GM23338 (cell line): ENCODE data around the gene FABP1. TPM values are rescaled to one million over a fixed set of nuclear protein-coding genes. Genes with fewer than 3 reads are reported as not detected.

Source experiments
- ATAC-seq: fragments of 200-7000 bp; cut with Tn5 transposase; 3 replicates; pipeline ENCODE4 v1.9.1; 2020
- DNase-seq: peaks from one replicate; pipeline ENCODE4 v3.0.0-alpha.2; 2015; ENCODE audit warnings: low spot score
- H2AFZ ChIP-seq: fragments of 200-600 bp; sonication (generic); 2 replicates; pipeline ENCODE4 v1.8.0; 2016; ENCODE audit warnings: antibody characterized with exemption, mild to moderate bottlenecking, moderate library complexity
- H3F3A ChIP-seq: fragments of 200-600 bp; sonication (generic); replicated peaks from 2 replicates; pipeline ENCODE4 v1.8.0; 2017; ENCODE audit warnings: antibody characterized with exemption, mixed run types, low read depth
- H3K27ac ChIP-seq: fragments of 200-600 bp; sonication (generic); 2 replicates; pipeline ENCODE4 v1.6.1; 2016; ENCODE audit warnings: low read depth
- H3K27me3 ChIP-seq: fragments of 200-600 bp; sonication (generic); 2 replicates; pipeline ENCODE4 v1.8.0; 2016; ENCODE audit warnings: mild to moderate bottlenecking, mixed run types, moderate library complexity; ENCODE audit not compliant: insufficient read depth
- H3K36me3 ChIP-seq: fragments of 200-600 bp; sonication (generic); 2 replicates; pipeline ENCODE4 v1.8.0; 2016; ENCODE audit warnings: mild to moderate bottlenecking; ENCODE audit not compliant: insufficient read depth
- H3K4me1 ChIP-seq: fragments of 200-600 bp; sonication (generic); 2 replicates; pipeline ENCODE4 v1.8.0; 2016; ENCODE audit warnings: mild to moderate bottlenecking, moderate library complexity; ENCODE audit not compliant: insufficient read depth
- H3K4me2 ChIP-seq: fragments of 200-600 bp; sonication (generic); 2 replicates; pipeline ENCODE4 v1.7.1; 2017; ENCODE audit warnings: mixed run types
- H3K4me3 ChIP-seq: fragments of 200-600 bp; sonication (generic); 2 replicates; pipeline ENCODE4 v1.6.1; 2016; ENCODE audit warnings: mixed run types
- H3K79me2 ChIP-seq: fragments of 200-600 bp; sonication (generic); replicated peaks from 2 replicates; pipeline ENCODE4 v1.8.0; 2017; ENCODE audit warnings: mild to moderate bottlenecking; ENCODE audit not compliant: insufficient read depth
- H3K9me2 ChIP-seq: fragments of 200-600 bp; sonication (generic); 2 replicates; pipeline ENCODE4 v1.8.0; 2017; ENCODE audit not compliant: insufficient read depth
- H4K20me1 ChIP-seq: fragments of 200-600 bp; sonication (generic); replicated peaks from 2 replicates; pipeline ENCODE4 v1.8.0; 2017; ENCODE audit warnings: mild to moderate bottlenecking; ENCODE audit not compliant: insufficient read depth
- H3K27ac Mint-ChIP-seq: 2 replicates; pipeline ENCODE4 v1.8.0; 2020; ENCODE audit warnings: inconsistent platforms, mild to moderate bottlenecking, moderate library complexity, mixed read lengths
- H3K27me3 Mint-ChIP-seq: 3 replicates; pipeline ENCODE4 v1.8.0; 2022; ENCODE audit warnings: low read depth, mild to moderate bottlenecking, moderate library complexity, mixed read lengths, inconsistent platforms; ENCODE audit not compliant: insufficient read depth, poor library complexity
- H3K36me3 Mint-ChIP-seq: 3 replicates; pipeline ENCODE4 v1.8.0; 2021; ENCODE audit warnings: low read depth, mild to moderate bottlenecking, inconsistent platforms, moderate library complexity, mixed read lengths
- H3K4me1 Mint-ChIP-seq: 3 replicates; pipeline ENCODE4 v1.8.0; 2020; ENCODE audit warnings: mild to moderate bottlenecking, inconsistent platforms, mixed read lengths
- H3K4me3 Mint-ChIP-seq: 3 replicates; pipeline ENCODE4 v1.8.0; 2021; ENCODE audit warnings: moderate library complexity, mild to moderate bottlenecking, inconsistent platforms, mixed read lengths
- H3K9me3 Mint-ChIP-seq: 3 replicates; pipeline ENCODE4 v1.8.0; 2020; ENCODE audit warnings: moderate library complexity, mild to moderate bottlenecking, inconsistent platforms, mixed read lengths
- CREB1 ChIP-seq: fragments of 250-450 bp; sonication (Bioruptor Pico); IDR thresholded peaks from 2 replicates; pipeline ENCODE4 v1.5.0; 2020; ENCODE audit warnings: low read depth, mild to moderate bottlenecking, moderate library complexity
- EZH2 ChIP-seq: fragments of 200-600 bp; sonication (generic); IDR thresholded peaks from one replicate; pipeline ENCODE4 v1.8.0; 2017; ENCODE audit warnings: antibody characterized with exemption, mild to moderate bottlenecking, low read depth; ENCODE audit not compliant: unreplicated experiment
- EZH2phosphoT487 ChIP-seq: fragments of 200-600 bp; sonication (generic); IDR thresholded peaks from one replicate; pipeline ENCODE4 v1.8.1; 2018; ENCODE audit warnings: antibody characterized with exemption; ENCODE audit not compliant: unreplicated experiment
- JUNB ChIP-seq: IDR thresholded peaks from one replicate; pipeline ENCODE4 v1.6.1; 2016; ENCODE audit warnings: antibody characterized with exemption; ENCODE audit not compliant: unreplicated experiment
- NANOG ChIP-seq: IDR thresholded peaks from 2 replicates; pipeline ENCODE4 v1.6.1; 2016; ENCODE audit warnings: antibody characterized with exemption, borderline replicate concordance
- POLR2AphosphoS5 ChIP-seq: IDR thresholded peaks from 2 replicates; pipeline ENCODE4 v1.6.1; 2016; ENCODE audit warnings: antibody characterized with exemption, low read depth
- STAT1 ChIP-seq: IDR thresholded peaks from one replicate; pipeline ENCODE4 v1.6.1; 2016; ENCODE audit warnings: antibody characterized with exemption; ENCODE audit not compliant: unreplicated experiment
- ZNF114 ChIP-seq: fragments of 250-450 bp; sonication (Bioruptor Pico); IDR thresholded peaks from 2 replicates; pipeline ENCODE4 v1.5.0; 2020; ENCODE audit warnings: mild to moderate bottlenecking, moderate library complexity
- ZNF331 ChIP-seq: fragments of 250-450 bp; sonication (Bioruptor Pico); IDR thresholded peaks from 2 replicates; pipeline ENCODE4 v1.5.0; 2020; ENCODE audit warnings: low read depth, mild to moderate bottlenecking, moderate library complexity
- polyA plus RNA-seq: library from polyadenylated mRNA; unstranded; fragments of >200 nt; fragmentation: Nextera tagmentation; extraction: Ambion mirVana; gene quantifications from 2 replicates; pipeline ENCODE4 v1.2.1, GENCODE V29; 2016
- total RNA-seq: library from RNA; depleted of rRNA; stranded (reverse); fragments of >200 nt; shearing (Covaris generic); gene quantifications from 2 replicates; pipeline ENCODE4 v1.2.3, GENCODE V29; 2014
- TF ChIP-seq, protein P1 (sequence below): IDR thresholded peaks from one replicate; pipeline ENCODE4 v1.6.1; 2018; ENCODE audit warnings: antibody characterized with exemption; ENCODE audit not compliant: unreplicated experiment
- TF ChIP-seq, protein P2 (sequence below): IDR thresholded peaks from 2 replicates; pipeline ENCODE4 v1.6.1; 2016; ENCODE audit warnings: antibody characterized with exemption
- TF ChIP-seq, protein P3 (sequence below): fragments of 250-450 bp; sonication (Bioruptor Pico); IDR thresholded peaks from 2 replicates; pipeline ENCODE4 v1.5.0; 2020; ENCODE audit warnings: mild to moderate bottlenecking, moderate library complexity
- TF ChIP-seq, protein P4 (sequence below), 2 experiments: fragments of 200-600 bp in 1 of 2; sonication (generic) in 1 of 2; conservative IDR thresholded peaks; 2 replicates each; pipeline versions ENCODE4 v1.5.1 to v1.6.1; 2016 to 2017; ENCODE audit warnings: antibody characterized with exemption in 2 of 2, low read depth in 2 of 2, mild to moderate bottlenecking in 2 of 2, moderate library complexity in 1 of 2

The FABP1 gene
- total and polyA plus RNA-seq, 2 experiments from 2014 or later: not detected

DNA sequence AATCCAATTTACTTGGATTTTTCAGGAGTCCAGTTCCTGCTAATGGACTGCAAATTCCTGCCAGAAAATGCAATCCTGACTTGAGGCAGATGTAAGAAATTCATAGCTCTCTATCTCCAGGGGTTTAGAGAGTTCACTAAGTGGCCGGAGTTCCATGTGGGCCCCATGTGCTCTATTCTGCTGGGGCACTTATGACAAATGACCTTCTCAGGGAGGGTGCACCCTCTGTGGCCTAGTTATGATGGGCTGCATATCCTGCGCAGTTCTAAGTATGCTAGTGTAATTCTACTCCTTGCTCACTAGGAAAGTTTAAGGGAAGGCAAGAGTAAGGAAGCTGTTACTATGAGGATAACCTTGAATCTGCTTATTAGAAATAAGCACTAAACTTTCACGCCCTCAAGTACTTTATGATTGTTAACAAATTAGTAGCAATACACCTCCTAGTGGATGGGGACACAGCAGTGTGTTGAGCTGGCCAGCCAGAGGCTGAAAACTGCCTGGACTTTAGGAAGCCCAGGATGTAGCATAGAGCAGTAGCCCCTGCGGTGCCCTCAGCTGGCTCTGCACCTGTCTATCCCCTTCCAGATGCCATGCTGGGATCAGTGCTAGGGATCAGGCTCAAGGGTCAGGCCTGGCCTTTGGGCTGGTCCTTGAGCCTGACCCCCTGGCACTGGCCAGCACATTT, 45.8 kb downstream of the FABP1 start:
- Mint-ChIP-seq H3K27me3 (no peaks in the 10 kb centered on the region), H3K36me3 (no peaks in the 10 kb centered on the region), H3K4me1 (peaks cover 14% of the 10 kb centered on the region), H3K9me3 (no peaks in the 10 kb centered on the region), H3K4me3 (no peak overlapping the region), H3K27ac (no peak overlapping the region)
- H3K79me2 ChIP-seq: no peaks in the 10 kb centered on the region
- H3K36me3 ChIP-seq: no peaks in the 10 kb centered on the region
- H3F3A ChIP-seq: no peaks in the 10 kb centered on the region
- DNase-seq (no peak), ATAC-seq (peak; percentile 64)
- no peaks in the 10 kb centered on the region for H4K20me1 ChIP-seq
- H3K9me2 ChIP-seq: no peaks in the 10 kb centered on the region
- no peaks in the 10 kb centered on the region for H3K27me3 ChIP-seq
- H3K4me2 ChIP-seq: peak overlapping the region; percentile 58; the same call in 1 of the 2 replicates
- H3K4me1 ChIP-seq: 0 out of 2 replicates have a peak, but pooled peaks cover 9% of the 10 kb centered on the region
- H3K27ac ChIP-seq: no peak overlapping the region
- H3K4me3 ChIP-seq: no peak overlapping the region
- no peak for TF ChIP-seq EZH2
- no peak for TF ChIP-seq STAT1
- no peak for TF ChIP-seq NANOG
- TF ChIP-seq, protein P1, sequence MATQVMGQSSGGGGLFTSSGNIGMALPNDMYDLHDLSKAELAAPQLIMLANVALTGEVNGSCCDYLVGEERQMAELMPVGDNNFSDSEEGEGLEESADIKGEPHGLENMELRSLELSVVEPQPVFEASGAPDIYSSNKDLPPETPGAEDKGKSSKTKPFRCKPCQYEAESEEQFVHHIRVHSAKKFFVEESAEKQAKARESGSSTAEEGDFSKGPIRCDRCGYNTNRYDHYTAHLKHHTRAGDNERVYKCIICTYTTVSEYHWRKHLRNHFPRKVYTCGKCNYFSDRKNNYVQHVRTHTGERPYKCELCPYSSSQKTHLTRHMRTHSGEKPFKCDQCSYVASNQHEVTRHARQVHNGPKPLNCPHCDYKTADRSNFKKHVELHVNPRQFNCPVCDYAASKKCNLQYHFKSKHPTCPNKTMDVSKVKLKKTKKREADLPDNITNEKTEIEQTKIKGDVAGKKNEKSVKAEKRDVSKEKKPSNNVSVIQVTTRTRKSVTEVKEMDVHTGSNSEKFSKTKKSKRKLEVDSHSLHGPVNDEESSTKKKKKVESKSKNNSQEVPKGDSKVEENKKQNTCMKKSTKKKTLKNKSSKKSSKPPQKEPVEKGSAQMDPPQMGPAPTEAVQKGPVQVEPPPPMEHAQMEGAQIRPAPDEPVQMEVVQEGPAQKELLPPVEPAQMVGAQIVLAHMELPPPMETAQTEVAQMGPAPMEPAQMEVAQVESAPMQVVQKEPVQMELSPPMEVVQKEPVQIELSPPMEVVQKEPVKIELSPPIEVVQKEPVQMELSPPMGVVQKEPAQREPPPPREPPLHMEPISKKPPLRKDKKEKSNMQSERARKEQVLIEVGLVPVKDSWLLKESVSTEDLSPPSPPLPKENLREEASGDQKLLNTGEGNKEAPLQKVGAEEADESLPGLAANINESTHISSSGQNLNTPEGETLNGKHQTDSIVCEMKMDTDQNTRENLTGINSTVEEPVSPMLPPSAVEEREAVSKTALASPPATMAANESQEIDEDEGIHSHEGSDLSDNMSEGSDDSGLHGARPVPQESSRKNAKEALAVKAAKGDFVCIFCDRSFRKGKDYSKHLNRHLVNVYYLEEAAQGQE: no peak
- TF ChIP-seq POLR2AphosphoS5: no peak
- TF ChIP-seq, protein P2, sequence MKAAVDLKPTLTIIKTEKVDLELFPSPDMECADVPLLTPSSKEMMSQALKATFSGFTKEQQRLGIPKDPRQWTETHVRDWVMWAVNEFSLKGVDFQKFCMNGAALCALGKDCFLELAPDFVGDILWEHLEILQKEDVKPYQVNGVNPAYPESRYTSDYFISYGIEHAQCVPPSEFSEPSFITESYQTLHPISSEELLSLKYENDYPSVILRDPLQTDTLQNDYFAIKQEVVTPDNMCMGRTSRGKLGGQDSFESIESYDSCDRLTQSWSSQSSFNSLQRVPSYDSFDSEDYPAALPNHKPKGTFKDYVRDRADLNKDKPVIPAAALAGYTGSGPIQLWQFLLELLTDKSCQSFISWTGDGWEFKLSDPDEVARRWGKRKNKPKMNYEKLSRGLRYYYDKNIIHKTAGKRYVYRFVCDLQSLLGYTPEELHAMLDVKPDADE: no peak
- TF ChIP-seq ZNF114 (CRISPR knock-in tag): no peak
- TF ChIP-seq JUNB: no peak
- no peak for TF ChIP-seq CREB1
- TF ChIP-seq, protein P3, sequence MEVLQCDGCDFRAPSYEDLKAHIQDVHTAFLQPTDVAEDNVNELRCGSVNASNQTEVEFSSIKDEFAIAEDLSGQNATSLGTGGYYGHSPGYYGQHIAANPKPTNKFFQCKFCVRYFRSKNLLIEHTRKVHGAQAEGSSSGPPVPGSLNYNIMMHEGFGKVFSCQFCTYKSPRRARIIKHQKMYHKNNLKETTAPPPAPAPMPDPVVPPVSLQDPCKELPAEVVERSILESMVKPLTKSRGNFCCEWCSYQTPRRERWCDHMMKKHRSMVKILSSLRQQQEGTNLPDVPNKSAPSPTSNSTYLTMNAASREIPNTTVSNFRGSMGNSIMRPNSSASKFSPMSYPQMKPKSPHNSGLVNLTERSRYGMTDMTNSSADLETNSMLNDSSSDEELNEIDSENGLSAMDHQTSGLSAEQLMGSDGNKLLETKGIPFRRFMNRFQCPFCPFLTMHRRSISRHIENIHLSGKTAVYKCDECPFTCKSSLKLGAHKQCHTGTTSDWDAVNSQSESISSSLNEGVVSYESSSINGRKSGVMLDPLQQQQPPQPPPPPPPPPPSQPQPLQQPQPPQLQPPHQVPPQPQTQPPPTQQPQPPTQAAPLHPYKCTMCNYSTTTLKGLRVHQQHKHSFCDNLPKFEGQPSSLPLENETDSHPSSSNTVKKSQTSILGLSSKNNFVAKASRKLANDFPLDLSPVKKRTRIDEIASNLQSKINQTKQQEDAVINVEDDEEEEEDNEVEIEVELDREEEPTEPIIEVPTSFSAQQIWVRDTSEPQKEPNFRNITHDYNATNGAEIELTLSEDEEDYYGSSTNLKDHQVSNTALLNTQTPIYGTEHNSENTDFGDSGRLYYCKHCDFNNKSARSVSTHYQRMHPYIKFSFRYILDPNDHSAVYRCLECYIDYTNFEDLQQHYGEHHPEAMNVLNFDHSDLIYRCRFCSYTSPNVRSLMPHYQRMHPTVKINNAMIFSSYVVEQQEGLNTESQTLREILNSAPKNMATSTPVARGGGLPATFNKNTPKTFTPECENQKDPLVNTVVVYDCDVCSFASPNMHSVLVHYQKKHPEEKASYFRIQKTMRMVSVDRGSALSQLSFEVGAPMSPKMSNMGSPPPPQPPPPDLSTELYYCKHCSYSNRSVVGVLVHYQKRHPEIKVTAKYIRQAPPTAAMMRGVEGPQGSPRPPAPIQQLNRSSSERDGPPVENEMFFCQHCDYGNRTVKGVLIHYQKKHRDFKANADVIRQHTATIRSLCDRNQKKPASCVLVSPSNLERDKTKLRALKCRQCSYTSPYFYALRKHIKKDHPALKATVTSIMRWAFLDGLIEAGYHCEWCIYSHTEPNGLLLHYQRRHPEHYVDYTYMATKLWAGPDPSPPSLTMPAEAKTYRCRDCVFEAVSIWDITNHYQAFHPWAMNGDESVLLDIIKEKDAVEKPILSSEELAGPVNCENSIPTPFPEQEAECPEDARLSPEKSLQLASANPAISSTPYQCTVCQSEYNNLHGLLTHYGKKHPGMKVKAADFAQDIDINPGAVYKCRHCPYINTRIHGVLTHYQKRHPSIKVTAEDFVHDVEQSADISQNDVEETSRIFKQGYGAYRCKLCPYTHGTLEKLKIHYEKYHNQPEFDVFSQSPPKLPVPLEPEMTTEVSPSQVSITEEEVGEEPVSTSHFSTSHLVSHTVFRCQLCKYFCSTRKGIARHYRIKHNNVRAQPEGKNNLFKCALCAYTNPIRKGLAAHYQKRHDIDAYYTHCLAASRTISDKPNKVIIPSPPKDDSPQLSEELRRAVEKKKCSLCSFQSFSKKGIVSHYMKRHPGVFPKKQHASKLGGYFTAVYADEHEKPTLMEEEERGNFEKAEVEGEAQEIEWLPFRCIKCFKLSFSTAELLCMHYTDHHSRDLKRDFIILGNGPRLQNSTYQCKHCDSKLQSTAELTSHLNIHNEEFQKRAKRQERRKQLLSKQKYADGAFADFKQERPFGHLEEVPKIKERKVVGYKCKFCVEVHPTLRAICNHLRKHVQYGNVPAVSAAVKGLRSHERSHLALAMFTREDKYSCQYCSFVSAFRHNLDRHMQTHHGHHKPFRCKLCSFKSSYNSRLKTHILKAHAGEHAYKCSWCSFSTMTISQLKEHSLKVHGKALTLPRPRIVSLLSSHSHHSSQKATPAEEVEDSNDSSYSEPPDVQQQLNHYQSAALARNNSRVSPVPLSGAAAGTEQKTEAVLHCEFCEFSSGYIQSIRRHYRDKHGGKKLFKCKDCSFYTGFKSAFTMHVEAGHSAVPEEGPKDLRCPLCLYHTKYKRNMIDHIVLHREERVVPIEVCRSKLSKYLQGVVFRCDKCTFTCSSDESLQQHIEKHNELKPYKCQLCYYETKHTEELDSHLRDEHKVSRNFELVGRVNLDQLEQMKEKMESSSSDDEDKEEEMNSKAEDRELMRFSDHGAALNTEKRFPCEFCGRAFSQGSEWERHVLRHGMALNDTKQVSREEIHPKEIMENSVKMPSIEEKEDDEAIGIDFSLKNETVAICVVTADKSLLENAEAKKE: no peak
- no peak for TF ChIP-seq EZH2phosphoT487
- TF ChIP-seq ZNF331 (CRISPR knock-in tag): no peak
- TF ChIP-seq, protein P4, sequence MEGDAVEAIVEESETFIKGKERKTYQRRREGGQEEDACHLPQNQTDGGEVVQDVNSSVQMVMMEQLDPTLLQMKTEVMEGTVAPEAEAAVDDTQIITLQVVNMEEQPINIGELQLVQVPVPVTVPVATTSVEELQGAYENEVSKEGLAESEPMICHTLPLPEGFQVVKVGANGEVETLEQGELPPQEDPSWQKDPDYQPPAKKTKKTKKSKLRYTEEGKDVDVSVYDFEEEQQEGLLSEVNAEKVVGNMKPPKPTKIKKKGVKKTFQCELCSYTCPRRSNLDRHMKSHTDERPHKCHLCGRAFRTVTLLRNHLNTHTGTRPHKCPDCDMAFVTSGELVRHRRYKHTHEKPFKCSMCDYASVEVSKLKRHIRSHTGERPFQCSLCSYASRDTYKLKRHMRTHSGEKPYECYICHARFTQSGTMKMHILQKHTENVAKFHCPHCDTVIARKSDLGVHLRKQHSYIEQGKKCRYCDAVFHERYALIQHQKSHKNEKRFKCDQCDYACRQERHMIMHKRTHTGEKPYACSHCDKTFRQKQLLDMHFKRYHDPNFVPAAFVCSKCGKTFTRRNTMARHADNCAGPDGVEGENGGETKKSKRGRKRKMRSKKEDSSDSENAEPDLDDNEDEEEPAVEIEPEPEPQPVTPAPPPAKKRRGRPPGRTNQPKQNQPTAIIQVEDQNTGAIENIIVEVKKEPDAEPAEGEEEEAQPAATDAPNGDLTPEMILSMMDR (conservative IDR thresholded peaks at IDR 0.05; ENCODE audit: low read depth in 2 of 2): no peak; a peak in 1 of 4 replicates
- 0 out of 2 replicates have a peak overlapping the region, but pooled peaks have one; percentile 43 for H2AFZ ChIP-seq
